Ascending aorta (tissue), 2 donors: ENCODE data around the gene TMEM108. TPM values are rescaled to one million over a fixed set of nuclear protein-coding genes. Genes with fewer than 3 reads are reported as not detected.

ENCODE experiments used
- DNase-seq, 2 donors: peaks; one replicate each; pipeline ENCODE4 v3.0.0-alpha.2; 2019; ENCODE audit warnings: low spot score in 2 of 2
- H3K27ac ChIP-seq, 2 donors: fragments of 200-600 bp; sonication (generic); one replicate each; pipeline ENCODE4 v1.5.1; 2016 to 2017; ENCODE audit warnings: mild to moderate bottlenecking in 1 of 2
- H3K27me3 ChIP-seq: fragments of 200-600 bp; sonication (generic); one replicate; pipeline ENCODE4 v1.5.1; 2017
- H3K36me3 ChIP-seq, 2 donors: fragments of 200-600 bp; sonication (generic); one replicate each; pipeline ENCODE4 v1.5.1; 2016
- H3K4me1 ChIP-seq, 2 donors: fragments of 200-600 bp; sonication (generic); one replicate each; pipeline ENCODE4 v1.5.1; 2016 to 2017; ENCODE audit warnings: mild to moderate bottlenecking in 1 of 2
- H3K4me3 ChIP-seq, 2 donors: fragments of 200-600 bp; sonication (generic); one replicate each; pipeline ENCODE4 v1.5.1; 2016 to 2017; ENCODE audit warnings: mild to moderate bottlenecking in 1 of 2
- H3K9me3 ChIP-seq, 2 donors: fragments of 200-600 bp; sonication (generic); one replicate each; pipeline ENCODE4 v1.5.1; 2016
- intact Hi-C: fragments of 100-400 bp; cut with DNase I; formaldehyde crosslinking; loops from one replicate; pipeline ENCODE4 v1.15.1; 2023
- total RNA-seq: library from RNA; depleted of rRNA; stranded (reverse); fragments of >200 nt; gene quantifications from one replicate; pipeline ENCODE4 v1.1.0, GENCODE V29; 2016
- TF ChIP-seq, protein P1 (sequence below), 3 experiments: fragments of 200-600 bp in 2 of 3; fragments of 450-650 bp in 1 of 3; sonication (generic) in 2 of 3; IDR thresholded peaks; one replicate each; pipeline ENCODE4 v1.5.1; 2016 to 2019; ENCODE audit warnings: antibody characterized with exemption in 3 of 3, mild to moderate bottlenecking in 1 of 3, moderate library complexity in 1 of 3

TMEM108 gene
- total RNA-seq, 1 donor from 2014 or later: not detected

DNA sequence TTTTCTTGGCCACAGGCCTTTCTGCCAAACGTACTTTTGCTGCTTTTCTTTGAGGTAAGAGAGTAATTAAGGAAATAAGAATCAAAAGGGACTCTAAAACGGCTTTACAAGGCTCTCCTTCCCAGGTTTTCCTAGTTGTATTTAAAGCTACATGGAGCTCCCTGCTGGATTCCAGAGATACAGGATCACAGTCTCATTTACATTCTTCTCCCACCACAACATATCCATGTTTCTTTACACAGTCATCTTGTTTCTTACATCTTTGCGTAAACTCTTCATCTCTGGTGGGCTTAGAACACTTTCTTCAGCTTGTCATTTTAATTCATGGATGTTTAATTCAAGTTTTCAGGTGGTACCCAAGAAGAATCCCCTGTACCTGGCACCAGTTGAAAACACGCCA is 244.0 kb downstream of the TMEM108 start:
- TF ChIP-seq, protein P1, sequence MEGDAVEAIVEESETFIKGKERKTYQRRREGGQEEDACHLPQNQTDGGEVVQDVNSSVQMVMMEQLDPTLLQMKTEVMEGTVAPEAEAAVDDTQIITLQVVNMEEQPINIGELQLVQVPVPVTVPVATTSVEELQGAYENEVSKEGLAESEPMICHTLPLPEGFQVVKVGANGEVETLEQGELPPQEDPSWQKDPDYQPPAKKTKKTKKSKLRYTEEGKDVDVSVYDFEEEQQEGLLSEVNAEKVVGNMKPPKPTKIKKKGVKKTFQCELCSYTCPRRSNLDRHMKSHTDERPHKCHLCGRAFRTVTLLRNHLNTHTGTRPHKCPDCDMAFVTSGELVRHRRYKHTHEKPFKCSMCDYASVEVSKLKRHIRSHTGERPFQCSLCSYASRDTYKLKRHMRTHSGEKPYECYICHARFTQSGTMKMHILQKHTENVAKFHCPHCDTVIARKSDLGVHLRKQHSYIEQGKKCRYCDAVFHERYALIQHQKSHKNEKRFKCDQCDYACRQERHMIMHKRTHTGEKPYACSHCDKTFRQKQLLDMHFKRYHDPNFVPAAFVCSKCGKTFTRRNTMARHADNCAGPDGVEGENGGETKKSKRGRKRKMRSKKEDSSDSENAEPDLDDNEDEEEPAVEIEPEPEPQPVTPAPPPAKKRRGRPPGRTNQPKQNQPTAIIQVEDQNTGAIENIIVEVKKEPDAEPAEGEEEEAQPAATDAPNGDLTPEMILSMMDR (IDR thresholded peaks at IDR 0.05): no peak
- H3K4me3 ChIP-seq: no peak overlapping the region
- DNase-seq: no peak
- no peak overlapping the region for H3K27ac ChIP-seq
- H3K9me3 ChIP-seq: no peaks in the 10 kb centered on the region
- H3K4me1 ChIP-seq: no peaks in the 10 kb centered on the region
- no peaks in the 10 kb centered on the region for H3K36me3 ChIP-seq
- H3K27me3 ChIP-seq: no peaks in the 10 kb centered on the region
- intact Hi-C loops: no loop called here

DNA sequence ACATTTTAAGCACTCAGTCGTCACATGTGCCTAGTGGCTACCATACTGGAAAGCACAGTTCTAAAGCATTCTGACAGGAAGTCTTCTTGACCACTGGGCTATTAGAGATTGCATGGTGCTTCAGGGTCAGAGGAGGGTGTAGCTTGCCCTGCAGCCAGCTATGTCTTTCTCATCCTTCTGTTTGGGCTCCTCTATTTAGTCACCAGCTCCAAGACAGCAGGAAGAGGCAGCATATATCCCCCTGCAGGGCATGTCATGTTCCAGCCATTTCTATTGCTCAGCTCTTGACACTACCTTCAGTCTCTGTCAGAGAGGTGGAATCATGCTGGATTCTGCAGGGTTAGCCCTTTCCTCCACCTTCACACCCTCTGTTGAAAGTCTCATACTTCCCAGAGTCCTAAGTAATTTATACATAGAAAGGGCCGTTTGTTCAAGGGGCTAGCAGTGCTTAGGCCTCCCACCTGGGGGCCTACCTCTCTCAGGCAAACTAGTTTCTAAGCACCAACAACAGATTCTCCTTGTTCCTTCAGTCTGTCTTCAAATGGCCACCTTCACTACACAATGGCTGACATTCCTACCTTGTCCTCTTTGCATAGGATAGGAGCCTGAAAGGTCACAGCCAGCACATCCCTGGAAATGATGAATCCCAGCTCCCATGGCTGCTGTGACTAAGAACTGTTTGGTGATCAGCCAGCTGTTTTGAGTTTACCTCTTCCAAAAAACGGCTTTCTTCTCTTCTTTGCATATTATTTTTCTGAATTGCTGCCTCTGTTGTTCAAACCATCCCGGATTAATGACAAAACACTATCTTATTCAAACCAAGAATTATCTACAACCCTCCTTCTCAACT is 246.0 kb downstream of the TMEM108 start:
- Histone ChIP-seq H3K4me3 (no peak overlapping the region), H3K27me3 (no peaks in the 10 kb centered on the region), H3K36me3 (no peaks in the 10 kb centered on the region), H3K27ac (no peak overlapping the region), H3K4me1 (no peaks in the 10 kb centered on the region), H3K9me3 (no peaks in the 10 kb centered on the region)
- no peak for DNase-seq
- intact Hi-C loops: no loop called here
- TF ChIP-seq, protein P1 (IDR thresholded peaks at IDR 0.05): no peak

DNA sequence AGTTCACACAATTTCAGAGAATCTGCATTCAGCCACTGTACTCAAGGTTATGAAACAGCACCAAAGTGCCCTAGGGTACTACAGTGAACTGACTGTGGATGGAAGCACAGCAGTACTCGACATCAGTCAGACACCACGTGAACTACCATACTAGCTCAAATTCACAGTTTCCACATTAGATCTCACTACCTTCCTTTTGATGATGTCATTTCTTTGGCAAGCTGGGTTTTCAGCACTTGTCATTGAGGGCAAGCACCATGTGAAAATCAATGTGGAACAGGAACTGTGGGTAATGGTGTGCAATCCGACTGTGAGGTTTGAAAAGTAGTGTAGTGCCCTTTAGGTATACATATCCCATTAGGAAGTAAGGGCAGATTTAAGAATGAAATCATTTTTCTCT is 251.1 kb downstream of the TMEM108 start:
- DNase-seq: no peak
- H3K27me3 ChIP-seq: no peaks in the 10 kb centered on the region
- H3K4me3 ChIP-seq: no peak overlapping the region
- TF ChIP-seq, protein P1 (IDR thresholded peaks at IDR 0.05): no peak
- no peaks in the 10 kb centered on the region for H3K4me1 ChIP-seq
- intact Hi-C loops: no loop called here
- H3K36me3 ChIP-seq: no peaks in the 10 kb centered on the region
- no peaks in the 10 kb centered on the region for H3K9me3 ChIP-seq
- no peak overlapping the region for H3K27ac ChIP-seq

DNA sequence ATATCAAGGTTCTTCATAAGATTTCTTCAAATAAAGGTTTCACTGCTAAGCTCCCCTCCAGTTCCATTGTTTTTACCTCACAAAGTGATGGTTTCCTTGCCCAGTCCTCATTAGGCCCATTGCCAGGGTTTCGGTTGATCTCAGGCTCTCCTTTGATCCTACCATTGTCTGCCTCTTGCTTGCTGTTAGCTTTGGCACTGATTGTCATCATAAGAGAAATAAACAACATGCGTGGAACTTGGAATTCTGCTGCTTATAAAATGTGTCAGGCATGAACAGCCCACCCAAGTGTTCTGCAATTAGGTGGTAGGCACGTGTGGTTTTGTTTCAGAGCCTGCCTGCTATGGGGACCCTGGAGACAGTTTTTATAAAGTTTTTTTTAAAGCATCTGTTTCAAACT is 254.1 kb downstream of the TMEM108 start:
- intact Hi-C loops: no loop called here
- no peaks in the 10 kb centered on the region for H3K4me1 ChIP-seq
- H3K4me3 ChIP-seq: no peak overlapping the region
- no peaks in the 10 kb centered on the region for H3K27me3 ChIP-seq
- H3K36me3 ChIP-seq: no peaks in the 10 kb centered on the region
- no peaks in the 10 kb centered on the region for H3K9me3 ChIP-seq
- H3K27ac ChIP-seq: no peak overlapping the region
- DNase-seq: no peak
- TF ChIP-seq, protein P1 (IDR thresholded peaks at IDR 0.05): no peak

DNA sequence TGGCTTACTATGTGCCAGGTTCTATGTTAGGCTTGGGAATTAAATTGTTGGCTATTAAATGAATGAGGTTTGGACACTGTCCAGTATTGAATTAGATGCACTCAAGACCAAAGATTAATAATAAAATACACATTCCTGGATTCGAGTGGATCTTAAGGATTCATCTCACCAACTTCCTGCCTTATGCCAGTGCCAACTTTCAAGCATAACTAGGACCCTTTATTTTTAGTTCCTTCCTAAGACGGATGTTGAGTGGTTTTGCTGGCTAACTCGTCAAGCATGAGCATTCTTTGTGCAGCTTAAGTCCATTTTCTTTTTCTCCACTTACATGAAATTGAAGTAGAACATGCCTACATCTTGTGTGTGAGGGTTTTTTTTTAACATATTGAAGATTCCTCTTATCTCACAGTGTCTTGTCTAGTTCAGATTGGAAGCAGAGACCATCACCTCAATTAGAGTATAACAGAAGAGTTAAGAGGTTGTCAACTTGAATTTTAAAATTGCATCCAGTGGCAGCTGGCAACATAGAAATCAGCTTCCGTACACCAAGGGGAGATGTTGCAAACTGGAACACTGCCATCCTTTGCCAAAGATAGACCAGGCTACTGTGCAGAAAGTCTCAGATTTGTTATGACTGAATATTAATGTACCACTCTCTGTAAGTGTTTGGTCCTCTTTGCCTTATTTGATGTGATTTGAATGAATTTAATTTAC is 255.4 kb downstream of the TMEM108 start:
- no peak for DNase-seq

More for the DNA sequence above, 255.4 kb downstream of the TMEM108 start:
- TF ChIP-seq, protein P1 (IDR thresholded peaks at IDR 0.05): no peak
- Histone ChIP-seq H3K4me3 (no peak overlapping the region), H3K36me3 (no peaks in the 10 kb centered on the region), H3K27ac (no peak overlapping the region), H3K9me3 (no peaks in the 10 kb centered on the region), H3K27me3 (no peaks in the 10 kb centered on the region), H3K4me1 (no peaks in the 10 kb centered on the region)
- intact Hi-C loops: no loop called here
